ENCODE measurements around the gene NPFF.
A peak's percentile ranks its signal among the peaks of the same experiment; 100 is the strongest.

Gene NPFF

GRCh38 chr12:53500776-53501614 lies 6.3 kb downstream of the NPFF start, which contains the start of gene TARBP2:
Gene TARBP2 (plus strand): TSS chr12:53501283. CDS start chr12:53501409, 126 bp downstream.
- H3K9me3 Mint-ChIP-seq: no peaks in the 10 kb centered on the region
- H3K4me3 Mint-ChIP-seq: peak within 1 kb of the TSS; percentile 83
- no peak for TF ChIP-seq CTCF (IDR thresholded peaks at IDR 0.05)
- DNase-seq: peak; percentile 98
- H3K36me3 Mint-ChIP-seq (ENCODE audit: low read depth): peaks cover 11% of the 10 kb centered on the region
- peaks cover 54% of the 10 kb centered on the region for H3K4me1 Mint-ChIP-seq
- peak within 1 kb of the TSS; percentile 96 for H3K27ac Mint-ChIP-seq
- peaks cover 7% of the 10 kb centered on the region for H3K27me3 Mint-ChIP-seq (ENCODE audit: low read depth, poor library complexity)

- peaks cover 6% of the 10 kb centered on the region for H3K36me3 Mint-ChIP-seq (ENCODE audit: low read depth)
- H3K27ac Mint-ChIP-seq: peak overlapping the region; percentile 67
- peaks cover 7% of the 10 kb centered on the region for H3K27me3 Mint-ChIP-seq (ENCODE audit: low read depth, poor library complexity)
- peaks cover 60% of the 10 kb centered on the region for H3K4me1 Mint-ChIP-seq
- H3K4me3 Mint-ChIP-seq: peak overlapping the region; percentile 83
- no peak for TF ChIP-seq CTCF (IDR thresholded peaks at IDR 0.05)
- no peak for DNase-seq
- H3K9me3 Mint-ChIP-seq: no peaks in the 10 kb centered on the region
Measured at GRCh38 chr12:53500142-53500775, 7.0 kb downstream of the NPFF start.

GRCh38 chr12:53499266-53500141 lies 7.8 kb downstream of the NPFF start, which contains the start of gene MAP3K12:
Gene MAP3K12 (minus strand): TSS chr12:53499458. CDS start chr12:53487391, 12,067 bp downstream.
- H3K4me1 Mint-ChIP-seq: peaks cover 63% of the 10 kb centered on the region
- no peaks in the 10 kb centered on the region for H3K9me3 Mint-ChIP-seq
- peak; percentile 74 for DNase-seq

GRCh38 chr12:53498235-53498630 lies 9.1 kb downstream of the NPFF start:
- H3K4me1 Mint-ChIP-seq: peaks cover 76% of the 10 kb centered on the region
- peaks cover 7% of the 10 kb centered on the region for H3K27me3 Mint-ChIP-seq (ENCODE audit: low read depth, poor library complexity)
- no peaks in the 10 kb centered on the region for H3K9me3 Mint-ChIP-seq
- H3K36me3 Mint-ChIP-seq (ENCODE audit: low read depth): no peaks in the 10 kb centered on the region
- peak overlapping the region; percentile 83 for H3K4me3 Mint-ChIP-seq
- no peak overlapping the region for H3K27ac Mint-ChIP-seq
- DNase-seq: no peak
- no peak for TF ChIP-seq CTCF (IDR thresholded peaks at IDR 0.05)

More at GRCh38 chr12:53499266-53500141, 7.8 kb downstream of the NPFF start, which contains the start of gene MAP3K12:
- Mint-ChIP-seq H3K27ac (peak within 1 kb of the TSS; percentile 67), H3K4me3 (peak within 1 kb of the TSS; percentile 83), H3K36me3 (ENCODE audit: low read depth) (peaks cover under 1% of the 10 kb centered on the region), H3K27me3 (ENCODE audit: low read depth, poor library complexity) (peaks cover 7% of the 10 kb centered on the region)
- TF ChIP-seq CTCF (IDR thresholded peaks at IDR 0.05): no peak

- Mint-ChIP-seq H3K4me3 (no peak overlapping the region), H3K27me3 (ENCODE audit: low read depth, poor library complexity) (peaks cover 4% of the 10 kb centered on the region), H3K27ac (no peak overlapping the region), H3K9me3 (no peaks in the 10 kb centered on the region), H3K36me3 (ENCODE audit: low read depth) (no peaks in the 10 kb centered on the region), H3K4me1 (peaks cover 77% of the 10 kb centered on the region)
- no peak for TF ChIP-seq CTCF (IDR thresholded peaks at IDR 0.05)
- DNase-seq: no peak
Measured at GRCh38 chr12:53497461-53497860, 9.8 kb downstream of the NPFF start.

Data from nephron progenitor cell (in vitro differentiated cells).